Sigmoid colon (tissue), 7 donors: ENCODE results near the gene RTN4. TPM values are rescaled to one million over a fixed set of nuclear protein-coding genes. Genes with fewer than 3 reads are reported as not detected.

Source experiments
- DNase-seq: peaks from one replicate; pipeline ENCODE4 v3.0.0-alpha.2; 2019
- H3K27ac ChIP-seq, 4 donors: fragments of 200-600 bp; sonication (generic); one replicate each; pipeline ENCODE4 v1.5.1; 2016 to 2019; ENCODE audit warnings: mild to moderate bottlenecking in 1 of 4
- H3K27me3 ChIP-seq, 3 donors: fragments of 200-600 bp; sonication (generic); one replicate each; pipeline ENCODE4 v1.5.1; 2019; ENCODE audit warnings: mild to moderate bottlenecking in 1 of 3
- H3K36me3 ChIP-seq, 4 donors: fragments of 200-600 bp; sonication (generic); one replicate each; pipeline ENCODE4 v1.5.1; 2016 to 2019
- H3K4me1 ChIP-seq, 4 donors: fragments of 200-600 bp; sonication (generic); one replicate each; pipeline ENCODE4 v1.5.1; 2017 to 2019
- H3K4me3 ChIP-seq, 4 donors: fragments of 200-600 bp; sonication (generic); one replicate each; pipeline ENCODE4 v1.5.1; 2017 to 2019; ENCODE audit warnings: mild to moderate bottlenecking in 2 of 4, moderate library complexity in 1 of 4
- H3K9me3 ChIP-seq, 4 donors: fragments of 200-600 bp in 3 of 4; sonication (generic) in 3 of 4; one replicate each; pipeline versions ENCODE4 v1.5.1 to v1.6.1; 2013 to 2019
- EP300 ChIP-seq, 4 donors: sonication (generic); formaldehyde crosslinking; IDR thresholded peaks; one replicate each; pipeline ENCODE4 v1.6.1; 2017; ENCODE audit warnings: antibody characterized with exemption in 4 of 4
- POLR2A ChIP-seq, 2 donors: fragments of 450-650 bp; IDR thresholded peaks; one replicate each; pipeline ENCODE4 v1.6.1; 2016; ENCODE audit warnings: antibody characterized with exemption in 2 of 2, mild to moderate bottlenecking in 2 of 2, moderate library complexity in 2 of 2
- POLR2AphosphoS5 ChIP-seq, 4 donors: sonication (generic); formaldehyde crosslinking; IDR thresholded peaks; one replicate each; pipeline ENCODE4 v1.6.1; 2017; ENCODE audit warnings: antibody characterized with exemption in 4 of 4
- WGBS, 2 donors: extraction: QIAGEN DNeasy Blood & Tissue Kit; methylation state at CpG; one replicate each; pipeline ENCODE4 v1.1.7; 2013; 5-methylcytosine and 5-hydroxymethylcytosine counted together
- intact Hi-C: fragments of 100-400 bp; cut with DNase I; formaldehyde crosslinking; loops from one replicate; pipeline ENCODE4 v1.15.1; 2023
- polyA plus RNA-seq, 3 donors: library from polyadenylated mRNA; stranded (reverse); fragments of 200-250 nt; gene quantifications; one replicate each; pipeline ENCODE4 v1.2.3, GENCODE V29; 2013
- total RNA-seq, 4 donors: library from RNA; depleted of rRNA; stranded (reverse); fragments of >200 nt; gene quantifications; one replicate each; pipeline ENCODE4 v1.1.0, GENCODE V29; 2016
- TF ChIP-seq, protein P1 (sequence below), 4 experiments: fragments of 450-650 bp in 3 of 4; fragments of 200-600 bp in 1 of 4; IDR thresholded peaks; one replicate each; pipeline ENCODE4 v1.5.1; 2016 to 2019; ENCODE audit warnings: antibody characterized with exemption in 4 of 4, mild to moderate bottlenecking in 3 of 4, moderate library complexity in 2 of 4
- donor health status: healthy with polysubstance abuse.
- donor health status: Bipolar disorder and iron deficiency.
- donor health status: healthy.

RTN4 gene
- total and polyA plus RNA-seq, 7 donors: 54.1 to 264 (median 153) TPM

DNA sequence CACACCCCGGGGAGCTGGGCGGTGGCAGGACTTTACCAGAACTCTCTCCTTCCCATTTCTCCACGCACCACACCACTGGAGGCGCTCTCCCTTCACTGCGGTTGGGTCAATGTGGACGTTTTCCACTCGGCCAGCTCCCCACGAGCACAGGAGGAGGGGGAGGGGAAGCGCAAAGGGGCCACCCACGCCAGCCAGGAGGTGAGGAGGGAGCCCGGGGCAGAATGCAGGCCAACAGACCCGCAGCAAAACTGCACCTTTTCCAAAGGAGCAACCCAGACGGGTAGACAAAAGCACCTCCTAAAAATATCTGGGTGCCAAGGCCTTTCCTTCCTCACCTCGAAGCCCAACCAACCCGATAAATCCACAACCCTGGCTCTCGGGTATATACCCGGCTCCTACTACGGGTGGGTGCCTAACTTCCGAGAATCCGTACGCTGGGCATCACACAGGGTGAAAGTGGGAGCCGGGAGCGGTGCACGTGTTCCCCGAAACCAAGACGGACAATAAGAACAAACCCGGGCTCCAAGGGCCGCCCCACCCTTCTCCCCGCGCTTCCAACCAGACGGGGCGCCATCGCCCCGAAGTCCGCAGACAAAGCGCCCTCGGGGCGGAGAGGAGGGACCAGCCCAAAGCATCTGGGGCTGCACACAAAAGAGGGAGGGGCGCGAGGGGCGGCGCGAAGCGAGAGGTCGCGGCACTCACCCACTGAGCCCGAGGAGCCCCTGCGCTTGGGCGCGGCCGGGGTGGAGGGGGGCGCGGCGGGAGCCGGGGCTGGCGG is 1.0 kb downstream of the RTN4 start:
- no peaks in the 10 kb centered on the region for H3K36me3 ChIP-seq
- intact Hi-C loops: loop anchor here (2.0 to 5.0 kb wide), 3 partner anchors 37 to 120 kb away; no protein-coding TSS in a partner anchor
- DNase-seq: peak; percentile 96
- no peaks in the 10 kb centered on the region for H3K27me3 ChIP-seq
- peak; percentile 42 to 47 for TF ChIP-seq POLR2A (IDR thresholded peaks at IDR 0.05)
- TF ChIP-seq EP300 (IDR thresholded peaks at IDR 0.05): peak in 1 of 4 donors; percentile 14
- TF ChIP-seq, protein P1, sequence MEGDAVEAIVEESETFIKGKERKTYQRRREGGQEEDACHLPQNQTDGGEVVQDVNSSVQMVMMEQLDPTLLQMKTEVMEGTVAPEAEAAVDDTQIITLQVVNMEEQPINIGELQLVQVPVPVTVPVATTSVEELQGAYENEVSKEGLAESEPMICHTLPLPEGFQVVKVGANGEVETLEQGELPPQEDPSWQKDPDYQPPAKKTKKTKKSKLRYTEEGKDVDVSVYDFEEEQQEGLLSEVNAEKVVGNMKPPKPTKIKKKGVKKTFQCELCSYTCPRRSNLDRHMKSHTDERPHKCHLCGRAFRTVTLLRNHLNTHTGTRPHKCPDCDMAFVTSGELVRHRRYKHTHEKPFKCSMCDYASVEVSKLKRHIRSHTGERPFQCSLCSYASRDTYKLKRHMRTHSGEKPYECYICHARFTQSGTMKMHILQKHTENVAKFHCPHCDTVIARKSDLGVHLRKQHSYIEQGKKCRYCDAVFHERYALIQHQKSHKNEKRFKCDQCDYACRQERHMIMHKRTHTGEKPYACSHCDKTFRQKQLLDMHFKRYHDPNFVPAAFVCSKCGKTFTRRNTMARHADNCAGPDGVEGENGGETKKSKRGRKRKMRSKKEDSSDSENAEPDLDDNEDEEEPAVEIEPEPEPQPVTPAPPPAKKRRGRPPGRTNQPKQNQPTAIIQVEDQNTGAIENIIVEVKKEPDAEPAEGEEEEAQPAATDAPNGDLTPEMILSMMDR (IDR thresholded peaks at IDR 0.05): peak; percentile 70 to 82 (median 80)
- TF ChIP-seq POLR2AphosphoS5 (IDR thresholded peaks at IDR 0.05): peak; percentile 67 to 87 (median 74)
- H3K4me1 ChIP-seq: peaks cover 0 to 47% (median 37%) of the 10 kb centered on the region in 4 donors
- peak overlapping the region; percentile 82 to 96 (median 96) for H3K4me3 ChIP-seq
- peak overlapping the region; percentile 99 to 100 (median 99) for H3K27ac ChIP-seq
- 0 to 1% methylated on average over 56 of the region's 56 CpGs for WGBS, 2 donors
- H3K9me3 ChIP-seq: no peaks in the 10 kb centered on the region

DNA sequence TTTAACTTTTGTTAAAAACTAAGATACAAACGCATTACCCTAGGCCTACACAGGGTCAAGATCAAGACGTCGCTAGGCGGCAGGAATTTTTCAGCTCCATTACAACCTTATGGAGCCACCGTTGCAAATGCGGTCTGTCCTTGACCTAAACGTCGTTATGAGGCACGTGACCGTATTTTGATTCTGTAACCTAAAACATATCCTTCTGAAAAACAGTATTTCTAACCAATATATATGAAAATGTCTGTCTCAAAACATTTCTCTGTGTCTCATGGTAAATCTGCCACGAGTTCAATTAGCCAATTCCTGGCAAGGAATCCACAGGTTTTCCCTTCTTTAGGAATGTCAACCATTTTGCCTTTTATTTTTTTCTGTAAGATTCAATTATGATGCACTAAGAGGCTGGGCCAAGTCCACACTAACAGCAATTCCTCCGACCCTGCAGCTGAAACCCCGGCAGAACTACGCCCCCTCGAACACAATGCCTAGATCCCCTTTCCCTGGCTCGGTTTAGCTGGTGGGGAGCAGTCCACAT is 1.7 kb downstream of the RTN4 start:
- no peaks in the 10 kb centered on the region for H3K9me3 ChIP-seq
- WGBS, 2 donors: 0 to 1% methylated on average over 16 of the region's 16 CpGs
- peak overlapping the region; percentile 82 to 96 (median 96) for H3K4me3 ChIP-seq
- no peaks in the 10 kb centered on the region for H3K27me3 ChIP-seq
- DNase-seq: no peak
- H3K36me3 ChIP-seq: no peaks in the 10 kb centered on the region
- H3K4me1 ChIP-seq: peaks cover 0 to 52% (median 41%) of the 10 kb centered on the region in 4 donors
- no peak for TF ChIP-seq EP300 (IDR thresholded peaks at IDR 0.05)
- TF ChIP-seq POLR2A (IDR thresholded peaks at IDR 0.05): no peak
- TF ChIP-seq, protein P1 (IDR thresholded peaks at IDR 0.05): no peak
- TF ChIP-seq POLR2AphosphoS5 (IDR thresholded peaks at IDR 0.05): no peak
- H3K27ac ChIP-seq: peak overlapping the region; percentile 99 to 100 (median 99)
- intact Hi-C loops: loop anchor here (2.0 to 5.0 kb wide), 3 partner anchors 36 to 120 kb away; no protein-coding TSS in a partner anchor

DNA sequence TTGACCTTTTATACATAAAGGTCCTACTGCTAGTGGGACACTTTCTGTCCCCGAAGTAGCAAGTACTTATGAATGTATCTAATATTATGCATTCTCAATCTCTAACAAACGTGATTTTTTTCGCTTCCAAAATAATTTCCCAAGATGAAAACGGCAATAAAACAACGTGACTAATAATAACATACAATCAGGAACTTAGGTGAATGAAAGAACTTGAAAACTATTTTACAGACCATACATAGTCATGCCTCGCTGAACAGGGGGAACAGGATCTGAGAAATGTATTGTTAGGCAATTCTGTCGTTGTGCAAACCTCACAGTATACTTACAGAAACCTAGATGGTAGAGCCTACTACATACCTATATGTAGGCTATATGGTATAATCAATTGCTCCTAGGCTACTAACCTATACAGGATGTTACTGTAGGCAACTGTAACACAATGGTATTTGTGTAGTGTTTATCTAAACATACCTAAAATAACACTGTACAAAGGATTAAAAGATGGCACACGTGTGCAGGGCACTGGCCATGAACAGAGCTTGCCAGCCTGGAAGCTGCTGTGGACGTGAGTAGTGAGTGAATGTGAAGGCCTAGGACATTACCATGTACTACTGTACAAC is 2.5 kb downstream of the RTN4 start:
- intact Hi-C loops: loop anchor here (2.0 to 5.0 kb wide), 3 partner anchors 35 to 121 kb away; no protein-coding TSS in a partner anchor
- peaks cover 0 to 58% (median 45%) of the 10 kb centered on the region in 4 donors for H3K4me1 ChIP-seq
- no peaks in the 10 kb centered on the region for H3K9me3 ChIP-seq
- H3K4me3 ChIP-seq: peak overlapping the region; percentile 82 to 96 (median 96)
- peak in 2 of 4 donors; percentile 2 to 21 for TF ChIP-seq POLR2AphosphoS5 (IDR thresholded peaks at IDR 0.05)
- no peak for TF ChIP-seq POLR2A (IDR thresholded peaks at IDR 0.05)
- 13 to 17% methylated on average over 9 of the region's 9 CpGs for WGBS, 2 donors
- H3K27ac ChIP-seq: peak overlapping the region; percentile 99 to 100 (median 99)
- DNase-seq: no peak
- no peaks in the 10 kb centered on the region for H3K36me3 ChIP-seq
- H3K27me3 ChIP-seq: no peaks in the 10 kb centered on the region

DNA sequence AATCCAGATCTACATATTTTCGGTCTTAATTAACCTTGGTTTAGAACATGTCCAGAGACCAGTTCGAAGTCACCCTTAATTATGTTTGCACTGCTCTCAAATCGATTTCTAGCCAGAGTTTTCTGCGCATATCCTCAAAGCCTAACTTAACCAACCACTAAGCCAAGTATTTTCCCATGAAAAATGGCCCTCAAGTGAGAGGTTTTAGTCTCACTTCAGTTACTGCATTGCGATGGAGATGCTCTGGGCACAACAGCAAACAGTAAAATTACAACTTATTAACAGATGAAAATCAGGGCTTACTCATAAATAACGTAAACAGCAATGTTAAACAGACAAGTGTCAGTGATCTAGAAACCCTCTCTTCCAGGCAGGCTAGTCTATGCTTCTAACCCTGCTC is 4.5 kb downstream of the RTN4 start:
- Histone ChIP-seq H3K27me3 (no peaks in the 10 kb centered on the region), H3K27ac (peak overlapping the region in 3 of 4 donors; percentile 25 to 100 (median 99)), H3K9me3 (no peaks in the 10 kb centered on the region), H3K36me3 (no peaks in the 10 kb centered on the region), H3K4me3 (no peak overlapping the region), H3K4me1 (peaks cover 0 to 66% (median 46%) of the 10 kb centered on the region in 4 donors)
- intact Hi-C loops: loop anchor here (5.0 kb wide), 2 partner anchors 33 to 67 kb away; no protein-coding TSS in a partner anchor
- DNase-seq: no peak
- 76 to 80% methylated on average over 6 of the region's 6 CpGs for WGBS, 2 donors
- TF ChIP-seq POLR2AphosphoS5 (IDR thresholded peaks at IDR 0.05) (no peak), EP300 (IDR thresholded peaks at IDR 0.05) (no peak), POLR2A (IDR thresholded peaks at IDR 0.05) (no peak)
- TF ChIP-seq, protein P1 (IDR thresholded peaks at IDR 0.05): no peak
